Pulmonary artery endothelial cell (primary cell): ENCODE results near the gene RTCA. TPM values are rescaled to one million over a fixed set of nuclear protein-coding genes. Genes with fewer than 3 reads are reported as not detected.
A peak's percentile ranks its signal among the peaks of the same experiment; 100 is the strongest.
"Not testable (repeated sequence)": the region's sequence is repeated elsewhere in the genome, so short reads cannot be mapped to it uniquely, and the experiment has no call there.

Experiments
- DNase-seq: peaks from one replicate; pipeline ENCODE4 v3.0.0-alpha.2; 2011; ENCODE audit warnings: low read depth, low spot score
- total RNA-seq: library from RNA; depleted of rRNA; stranded (reverse); fragments of >200 nt; gene quantifications from 2 replicates; pipeline ENCODE4 v1.2.3, GENCODE V29; 2014

Gene RTCA
- total RNA-seq, 1 donor from 2014 or later = 48.9 TPM

- not testable (repeated sequence) for DNase-seq
Measured at GRCh38 chr1:100258427-100258826, 7.6 kb upstream of the RTCA start.

- DNase-seq = no peak
Measured at GRCh38 chr1:100261686-100262085, 4.3 kb upstream of the RTCA start.

- DNase-seq = not testable (repeated sequence)
Measured at GRCh38 chr1:100264081-100264480, 1.9 kb upstream of the RTCA start.

- DNase-seq = no peak
Measured at GRCh38 chr1:100265562-100265930, 470 bp upstream of the RTCA start.

GRCh38 chr1:100266741-100267140, 725 bp downstream of the RTCA start:
- DNase-seq = no peak

GRCh38 chr1:100267284-100267683, 1.3 kb downstream of the RTCA start:
- DNase-seq = no peak

- no peak for DNase-seq
Measured at GRCh38 chr1:100268202-100268601, 2.2 kb downstream of the RTCA start.

GRCh38 chr1:100277866-100278265, 11.8 kb downstream of the RTCA start:
- DNase-seq = no peak

- no peak for DNase-seq
Measured at GRCh38 chr1:100279358-100279923, 13.4 kb downstream of the RTCA start.

- no peak for DNase-seq
Measured at GRCh38 chr1:100279954-100280682, 14.1 kb downstream of the RTCA start.

GRCh38 chr1:100284591-100284990, 18.6 kb downstream of the RTCA start:
- DNase-seq = no peak

- DNase-seq = no peak
Measured at GRCh38 chr1:100287162-100287561, 21.1 kb downstream of the RTCA start.

GRCh38 chr1:100290291-100290690, 24.3 kb downstream of the RTCA start:
- peak; percentile 60 for DNase-seq

- DNase-seq = peak; percentile 92
Measured at GRCh38 chr1:100292711-100293110, 26.7 kb downstream of the RTCA start.

GRCh38 chr1:100296140-100296539, 30.1 kb downstream of the RTCA start:
- DNase-seq = no peak

GRCh38 chr1:100296997-100297396, 31.0 kb downstream of the RTCA start:
- DNase-seq = not testable (repeated sequence)

- DNase-seq = no peak
Measured at GRCh38 chr1:100298512-100298911, 32.5 kb downstream of the RTCA start.

- DNase-seq = no peak
Measured at GRCh38 chr1:100299521-100300222, 33.7 kb downstream of the RTCA start.

- DNase-seq = no peak
Measured at GRCh38 chr1:100300691-100301090, 34.7 kb downstream of the RTCA start.

- no peak for DNase-seq
Measured at GRCh38 chr1:100302739-100303138, 36.7 kb downstream of the RTCA start.

GRCh38 chr1:100304227-100304626, 38.2 kb downstream of the RTCA start:
- DNase-seq = no peak

- DNase-seq = no peak
Measured at GRCh38 chr1:100304921-100305320, 38.9 kb downstream of the RTCA start.

- no peak for DNase-seq
Measured at GRCh38 chr1:100305954-100306353, 39.9 kb downstream of the RTCA start.
